HG03354 (cell line): Measurements from ENCODE around the gene SLC38A1.
"Not testable (repeated sequence)": the region's sequence is repeated elsewhere in the genome, so short reads cannot be mapped to it uniquely, and the experiment has no call there.

ENCODE experiments used
- ATAC-seq: cut with Tn5 transposase; IDR thresholded peaks from one replicate; pipeline ENCODE4 v1.9.1; 2021; ENCODE audit warnings: mild to moderate bottlenecking; ENCODE audit not compliant: unreplicated experiment, poor library complexity, severe bottlenecking

Gene SLC38A1

GRCh38 chr12:46268583-46269428 lies at the start of gene SLC38A1:
Gene SLC38A1, minus strand, starts transcription at chr12:46269043. Its CDS starts 29,243 bp downstream, at chr12:46239800.
- peak; percentile 73 for ATAC-seq

GRCh38 chr12:46318037-46318436 lies 49.2 kb upstream of the SLC38A1 start:
- ATAC-seq = no peak

- ATAC-seq = no peak
Measured at GRCh38 chr12:46304070-46304469, 35.2 kb upstream of the SLC38A1 start.

- ATAC-seq = peak; percentile 58
Measured at GRCh38 chr12:46303039-46303666, 34.3 kb upstream of the SLC38A1 start.

GRCh38 chr12:46300910-46301309 lies 32.1 kb upstream of the SLC38A1 start:
- no peak for ATAC-seq

- no peak for ATAC-seq
Measured at GRCh38 chr12:46299851-46300250, 31.0 kb upstream of the SLC38A1 start.

GRCh38 chr12:46298261-46298660 lies 29.4 kb upstream of the SLC38A1 start:
- ATAC-seq = no peak

GRCh38 chr12:46296822-46297221 lies 28.0 kb upstream of the SLC38A1 start:
- ATAC-seq = no peak

GRCh38 chr12:46292754-46293402 lies 24.0 kb upstream of the SLC38A1 start:
- no peak for ATAC-seq

- ATAC-seq = not testable (repeated sequence)
Measured at GRCh38 chr12:46291953-46292352, 23.1 kb upstream of the SLC38A1 start.

GRCh38 chr12:46285177-46285576 lies 16.3 kb upstream of the SLC38A1 start:
- not testable (repeated sequence) for ATAC-seq

GRCh38 chr12:46282829-46283228 lies 14.0 kb upstream of the SLC38A1 start:
- ATAC-seq = no peak

GRCh38 chr12:46276756-46277155 lies 7.9 kb upstream of the SLC38A1 start:
- ATAC-seq = no peak

GRCh38 chr12:46271863-46272262 lies 3.0 kb upstream of the SLC38A1 start:
- ATAC-seq = no peak

GRCh38 chr12:46269429-46270241 lies 792 bp upstream of the SLC38A1 start:
- peak; percentile 29 for ATAC-seq

- no peak for ATAC-seq
Measured at GRCh38 chr12:46267825-46268582, 839 bp downstream of the SLC38A1 start.

- no peak for ATAC-seq
Measured at GRCh38 chr12:46267575-46267824, 1.3 kb downstream of the SLC38A1 start.

- no peak for ATAC-seq
Measured at GRCh38 chr12:46266869-46267574, 1.8 kb downstream of the SLC38A1 start.

- ATAC-seq = no peak
Measured at GRCh38 chr12:46266382-46266791, 2.5 kb downstream of the SLC38A1 start.
